K562 (cell line): Measurements from ENCODE around the gene GRIP1. TPM values are rescaled to one million over a fixed set of nuclear protein-coding genes. Genes with fewer than 3 reads are reported as not detected.
A peak's percentile ranks its signal among the peaks of the same experiment; 100 is the strongest.

Source experiments
- ATAC-seq: fragments of 200-7000 bp; cut with Tn5 transposase; 3 replicates; pipeline ENCODE4 v1.9.1; 2020; ENCODE audit warnings: moderate library complexity
- BruUV-seq: library from RNA; stranded (reverse); fragments of 400-500 nt; replicated peaks from 2 replicates; lab custom pipeline; 2021; lab: Mats Ljungman, UMichigan
- CTCF ChIA-PET: fragments of 300-600 bp; formaldehyde crosslinking; extraction: SDS; loops from one replicate; lab custom pipeline; 2021; ENCODE audit warnings: low intra/inter-chr PET ratio; lab: Yijun Ruan, JAX
- POLR2A ChIA-PET: fragments of 300-600, 350-650 bp; sonication (Branson Sonifier 250); formaldehyde crosslinking; extraction: SDS; loops from one replicate; lab custom pipeline; 2021; ENCODE audit warnings: antibody characterized with exemption, inconsistent platforms; lab: Yijun Ruan, JAX
- DNase-seq, 4 experiments: peaks; one replicate each; pipeline versions ENCODE4 v3.0.0 to v3.0.0-alpha.2; 2011 to 2018; ENCODE audit warnings: low spot score in 3 of 4, mixed read lengths in 3 of 4; ENCODE audit errors: extremely low read depth in 1 of 4
- FAIRE-seq: peaks from 2 replicates; lab custom pipeline; 2011; peaks lifted over from hg19 to GRCh38; lab: Jason Lieb, UNC
- H2AFZ ChIP-seq: 2 replicates; pipeline ENCODE4 v1.6.0; 2011; ENCODE audit warnings: low read depth, low read length, control low read depth, inconsistent platforms
- H3K27ac ChIP-seq: fragments of 200-600 bp; 3 replicates; pipeline ENCODE4 v1.8.0; 2011; ENCODE audit warnings: low read depth, mild to moderate bottlenecking, control low read depth, inconsistent platforms, low read length, moderate library complexity, mixed read lengths; ENCODE audit errors: extremely low read depth
- H3K27me3 ChIP-seq, 2 experiments: fragments of 300-600 bp in 1 of 2; 2 replicates in 1 of 2; 3 replicates in 1 of 2; pipeline versions ENCODE4 v1.6.0 to v1.8.0; 2011; ENCODE audit warnings: inconsistent platforms in 2 of 2, low read length in 2 of 2, mild to moderate bottlenecking in 1 of 2, mixed read lengths in 1 of 2, moderate library complexity in 1 of 2; ENCODE audit not compliant: control insufficient read depth in 2 of 2, insufficient read depth in 2 of 2
- H3K36me3 ChIP-seq: fragments of 300-600 bp; 3 replicates; pipeline ENCODE4 v1.8.0; 2011; ENCODE audit warnings: mild to moderate bottlenecking, low read length, inconsistent platforms; ENCODE audit not compliant: control insufficient read depth, insufficient read depth
- H3K4me1 ChIP-seq, 2 experiments: fragments of 200-600 bp in 1 of 2; replicated peaks in 1 of 2; 2 replicates in 1 of 2; 3 replicates in 1 of 2; pipeline versions ENCODE4 v1.5.1 to v1.8.0; 2011; ENCODE audit warnings: inconsistent platforms in 2 of 2, low read length in 2 of 2, mild to moderate bottlenecking in 1 of 2, mixed read lengths in 1 of 2, moderate library complexity in 1 of 2; ENCODE audit not compliant: control insufficient read depth in 2 of 2, insufficient read depth in 2 of 2
- H3K4me2 ChIP-seq: 2 replicates; pipeline ENCODE4 v1.6.1; 2011; ENCODE audit warnings: low read length, control low read depth, inconsistent platforms, mixed read lengths; ENCODE audit not compliant: insufficient read depth
- H3K4me3 ChIP-seq: fragments of 200-600 bp; sonication (generic), shearing (Covaris generic); 2 replicates; pipeline ENCODE4 v1.5.1; 2016; ENCODE audit warnings: control low read depth, inconsistent platforms
- H3K79me2 ChIP-seq: fragments of 200-600 bp; 3 replicates; pipeline ENCODE4 v1.8.0; 2011; ENCODE audit warnings: low read length, inconsistent platforms; ENCODE audit not compliant: control insufficient read depth, insufficient read depth
- H3K9ac ChIP-seq, 2 experiments: 2 replicates each; pipeline versions ENCODE4 v1.6.0 to v1.6.1; 2011; ENCODE audit warnings: low read depth in 2 of 2, low read length in 2 of 2, control low read depth in 1 of 2, inconsistent platforms in 1 of 2, mild to moderate bottlenecking in 1 of 2, mixed read lengths in 1 of 2; ENCODE audit not compliant: insufficient read depth in 1 of 2
- H3K9me1 ChIP-seq: one replicate; pipeline ENCODE4 v1.6.0; 2011; ENCODE audit warnings: inconsistent platforms, mild to moderate bottlenecking, low read length, moderate library complexity; ENCODE audit not compliant: control insufficient read depth, insufficient read depth
- H3K9me3 ChIP-seq: replicated peaks from 2 replicates; pipeline ENCODE4 v1.5.1; 2011; ENCODE audit warnings: low read depth, low read length, inconsistent platforms; ENCODE audit not compliant: control insufficient read depth, insufficient read depth
- H4K20me1 ChIP-seq: replicated peaks from 2 replicates; pipeline ENCODE4 v1.6.1; 2011; ENCODE audit warnings: low read length, inconsistent platforms, mixed read lengths; ENCODE audit not compliant: control insufficient read depth, insufficient read depth
- ATF1 ChIP-seq, 2 experiments: fragments of 450-650 bp in 1 of 2; IDR thresholded peaks; 2 replicates each; pipeline ENCODE4 v1.6.1; 2016; ENCODE audit warnings: missing compliant biosample characterization in 1 of 2, missing genetic modification characterization in 1 of 2
- CBFA2T3 ChIP-seq: fragments of 450-650 bp; IDR thresholded peaks from 2 replicates; pipeline ENCODE4 v1.6.1; 2017
- MAZ ChIP-seq, 2 experiments: fragments of 450-650 bp in 1 of 2; sonication (generic) in 1 of 2; formaldehyde crosslinking; IDR thresholded peaks in 1 of 2; conservative IDR thresholded peaks in 1 of 2; 2 replicates each; pipeline versions ENCODE4 v1.4.0 to v1.5.0; 2020; ENCODE audit warnings: mild to moderate bottlenecking in 1 of 2, missing genetic modification reagents in 1 of 2
- RNF219 ChIP-seq: fragments of 250-450 bp; sonication (Bioruptor Pico); IDR thresholded peaks from 2 replicates; pipeline ENCODE4 v1.5.0; 2022; ENCODE audit warnings: mild to moderate bottlenecking
- SLC30A9 ChIP-seq: fragments of 250-450 bp; sonication (Bioruptor Pico); IDR thresholded peaks from 2 replicates; pipeline ENCODE4 v1.8.0; 2022; ENCODE audit warnings: mild to moderate bottlenecking, moderate library complexity
- SMARCE1 ChIP-seq: fragments of 450-650 bp; IDR thresholded peaks from 2 replicates; pipeline ENCODE4 v1.7.1; 2016; ENCODE audit warnings: mild to moderate bottlenecking
- TAL1 ChIP-seq: fragments of 450-650 bp; IDR thresholded peaks from 2 replicates; pipeline ENCODE4 v1.6.1; 2016; ENCODE audit warnings: mild to moderate bottlenecking
- ZNF134 ChIP-seq: fragments of 250-450 bp; sonication (Bioruptor Pico); conservative IDR thresholded peaks from 2 replicates; pipeline ENCODE4 v1.4.0; 2020
- ZNF785 ChIP-seq: fragments of 250-450 bp; sonication (Bioruptor Pico); IDR thresholded peaks from 2 replicates; pipeline ENCODE4 v1.4.0; 2020; ENCODE audit warnings: mild to moderate bottlenecking
- WGBS: fragments of 100-300 bp; shearing (Covaris generic); methylation state at CpG from one replicate; pipeline ENCODE4 v1.1.6; 2016; ENCODE audit warnings: low coverage, mixed read lengths; ENCODE audit not compliant: insufficient coverage; ENCODE audit errors: missing lambda C conversion rate; 5-methylcytosine and 5-hydroxymethylcytosine counted together
- in situ Hi-C: fragments of 300-500 bp; cut with MboI; formaldehyde crosslinking; loops from 4 replicates; pipeline ENCODE4 v1.15.0; 2018; ENCODE audit warnings: inconsistent platforms, mixed read lengths
- intact Hi-C: fragments of 100-400 bp; cut with micrococcal nuclease; formaldehyde crosslinking; loops from 2 replicates; pipeline ENCODE4 v1.14.2; 2022
- polyA plus RNA-seq, 8 experiments: library from polyadenylated mRNA; depleted of rRNA in 4 of 8; stranded (reverse) in 5 of 8; unstranded in 3 of 8; fragments of >200 nt; fragmentation: Nextera tagmentation in 2 of 8; fragmentation: Illumina TruSeq in 1 of 8; extraction: Ambion mirVana in 2 of 8; extraction: Trizol in 1 of 8; gene quantifications; 2 replicates each; pipeline versions ENCODE4 v1.2.1 to v1.2.3, GENCODE V29; 2011 to 2014; ENCODE audit warnings: inconsistent platforms in 1 of 8, missing spikeins in 1 of 8
- total RNA-seq, 7 experiments: library from RNA; depleted of rRNA in 6 of 7; stranded (reverse); fragments of >200 nt in 6 of 7; fragmentation: Illumina TruSeq in 2 of 7; extraction: Trizol in 2 of 7; gene quantifications; 2 replicates each; pipeline versions ENCODE4 v1.2.1 to v1.2.3, GENCODE V29; 2011 to 2021; ENCODE audit warnings: low replicate concordance in 1 of 7
- TF ChIP-seq, protein P1 (sequence below): IDR thresholded peaks from 2 replicates; pipeline ENCODE4 v1.6.1; 2012; ENCODE audit warnings: low read depth, low read length, improper control_type of control experiment, borderline replicate concordance
- TF ChIP-seq, protein P2 (sequence below): fragments of 450-650 bp; IDR thresholded peaks from 2 replicates; pipeline ENCODE4 v1.6.1; 2016; ENCODE audit warnings: low read depth

The GRIP1 gene
- total and polyA plus RNA-seq, 9 of the 15 experiments (the other 6 are each of a cell fraction or from before 2014, with no cell fraction given) = 0.28 to 1.2 (median 0.45) TPM

DNA sequence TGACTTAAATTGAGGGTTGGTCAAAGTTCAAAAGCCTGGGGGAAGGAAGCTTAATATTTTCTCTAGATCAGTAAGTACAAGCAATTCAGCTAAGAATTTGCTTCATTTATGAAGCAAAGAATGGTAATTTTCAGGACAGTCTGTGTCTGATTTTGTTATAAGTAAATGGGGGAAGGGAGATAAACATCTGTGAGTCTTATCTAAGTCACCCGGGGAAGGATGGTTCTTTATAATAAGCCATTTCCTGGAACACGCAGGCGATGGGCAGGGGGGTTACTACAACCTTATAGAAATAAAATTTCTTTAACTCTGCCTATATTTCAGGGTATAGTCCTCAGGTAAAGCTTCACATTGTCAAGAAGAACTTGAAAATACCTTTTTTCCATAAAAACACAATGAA lies 333.7 kb downstream of the GRIP1 start:
- H3K4me2 ChIP-seq = no peak overlapping the region
- no peak overlapping the region for H3K4me3 ChIP-seq
- no peaks in the 10 kb centered on the region for H3K9me1 ChIP-seq
- no peak overlapping the region for H3K9ac ChIP-seq
- intact Hi-C loops = loop anchor here (5.0 kb wide), 1 partner anchor 73 kb away; no protein-coding TSS in a partner anchor
- peaks cover 0 to 7% of the 10 kb centered on the region in 2 experiments; a peak in 2 of 5 replicates for H3K4me1 ChIP-seq
- ATAC-seq = no peak
- H3K9me3 ChIP-seq = no peaks in the 10 kb centered on the region; the same call in 1 of the 2 replicates
- no peak overlapping the region for H2AFZ ChIP-seq
- no peaks in the 10 kb centered on the region for H3K79me2 ChIP-seq
- CTCF ChIA-PET = no interaction called here
- DNase-seq = peak in 1 of 4 experiments; percentile 21
- no peak for FAIRE-seq
- no peaks in the 10 kb centered on the region for H3K27me3 ChIP-seq
- peaks cover 4% of the 10 kb centered on the region; the same call in 1 of the 3 replicates for H3K36me3 ChIP-seq
- in situ Hi-C loops = no loop called here
- no TSS peak for BruUV-seq
- POLR2A ChIA-PET = interaction anchor here (0.7 kb wide), 1 partner anchor 8 kb away, joined by 3 read pairs; no protein-coding TSS in a partner anchor
- H3K27ac ChIP-seq = no peak overlapping the region
- 2% methylated on average over 3 of the region's 3 CpGs for WGBS
- H4K20me1 ChIP-seq = no peaks in the 10 kb centered on the region
- no peak for TF ChIP-seq SMARCE1
- TF ChIP-seq, protein P1, sequence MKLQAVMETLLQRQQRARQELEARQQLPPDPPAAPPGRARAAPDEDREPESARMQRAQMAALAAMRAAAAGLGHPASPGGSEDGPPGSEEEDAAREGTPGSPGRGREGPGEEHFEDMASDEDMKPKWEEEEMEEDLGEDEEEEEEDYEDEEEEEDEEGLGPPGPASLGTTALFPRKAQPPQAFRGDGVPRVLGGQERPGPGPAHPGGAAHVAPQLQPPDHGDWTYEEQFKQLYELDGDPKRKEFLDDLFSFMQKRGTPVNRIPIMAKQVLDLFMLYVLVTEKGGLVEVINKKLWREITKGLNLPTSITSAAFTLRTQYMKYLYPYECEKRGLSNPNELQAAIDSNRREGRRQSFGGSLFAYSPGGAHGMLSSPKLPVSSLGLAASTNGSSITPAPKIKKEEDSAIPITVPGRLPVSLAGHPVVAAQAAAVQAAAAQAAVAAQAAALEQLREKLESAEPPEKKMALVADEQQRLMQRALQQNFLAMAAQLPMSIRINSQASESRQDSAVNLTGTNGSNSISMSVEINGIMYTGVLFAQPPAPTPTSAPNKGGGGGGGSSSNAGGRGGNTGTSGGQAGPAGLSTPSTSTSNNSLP = no peak
- no peak for TF ChIP-seq MAZ (CRISPR knock-in tag; conservative IDR thresholded peaks at IDR 0.05 in 1 of 2, IDR thresholded peaks at IDR 0.05 in 1 of 2)
- TF ChIP-seq ATF1 (CRISPR knock-in tag; IDR thresholded peaks at IDR 0.05) = no peak
- TF ChIP-seq ATF1 (tag; IDR thresholded peaks at IDR 0.05) = no peak
- TF ChIP-seq RNF219 (CRISPR knock-in tag) = no peak
- TF ChIP-seq CBFA2T3 = peak; percentile 51
- TF ChIP-seq ZNF134 = no peak
- TF ChIP-seq, protein P2, sequence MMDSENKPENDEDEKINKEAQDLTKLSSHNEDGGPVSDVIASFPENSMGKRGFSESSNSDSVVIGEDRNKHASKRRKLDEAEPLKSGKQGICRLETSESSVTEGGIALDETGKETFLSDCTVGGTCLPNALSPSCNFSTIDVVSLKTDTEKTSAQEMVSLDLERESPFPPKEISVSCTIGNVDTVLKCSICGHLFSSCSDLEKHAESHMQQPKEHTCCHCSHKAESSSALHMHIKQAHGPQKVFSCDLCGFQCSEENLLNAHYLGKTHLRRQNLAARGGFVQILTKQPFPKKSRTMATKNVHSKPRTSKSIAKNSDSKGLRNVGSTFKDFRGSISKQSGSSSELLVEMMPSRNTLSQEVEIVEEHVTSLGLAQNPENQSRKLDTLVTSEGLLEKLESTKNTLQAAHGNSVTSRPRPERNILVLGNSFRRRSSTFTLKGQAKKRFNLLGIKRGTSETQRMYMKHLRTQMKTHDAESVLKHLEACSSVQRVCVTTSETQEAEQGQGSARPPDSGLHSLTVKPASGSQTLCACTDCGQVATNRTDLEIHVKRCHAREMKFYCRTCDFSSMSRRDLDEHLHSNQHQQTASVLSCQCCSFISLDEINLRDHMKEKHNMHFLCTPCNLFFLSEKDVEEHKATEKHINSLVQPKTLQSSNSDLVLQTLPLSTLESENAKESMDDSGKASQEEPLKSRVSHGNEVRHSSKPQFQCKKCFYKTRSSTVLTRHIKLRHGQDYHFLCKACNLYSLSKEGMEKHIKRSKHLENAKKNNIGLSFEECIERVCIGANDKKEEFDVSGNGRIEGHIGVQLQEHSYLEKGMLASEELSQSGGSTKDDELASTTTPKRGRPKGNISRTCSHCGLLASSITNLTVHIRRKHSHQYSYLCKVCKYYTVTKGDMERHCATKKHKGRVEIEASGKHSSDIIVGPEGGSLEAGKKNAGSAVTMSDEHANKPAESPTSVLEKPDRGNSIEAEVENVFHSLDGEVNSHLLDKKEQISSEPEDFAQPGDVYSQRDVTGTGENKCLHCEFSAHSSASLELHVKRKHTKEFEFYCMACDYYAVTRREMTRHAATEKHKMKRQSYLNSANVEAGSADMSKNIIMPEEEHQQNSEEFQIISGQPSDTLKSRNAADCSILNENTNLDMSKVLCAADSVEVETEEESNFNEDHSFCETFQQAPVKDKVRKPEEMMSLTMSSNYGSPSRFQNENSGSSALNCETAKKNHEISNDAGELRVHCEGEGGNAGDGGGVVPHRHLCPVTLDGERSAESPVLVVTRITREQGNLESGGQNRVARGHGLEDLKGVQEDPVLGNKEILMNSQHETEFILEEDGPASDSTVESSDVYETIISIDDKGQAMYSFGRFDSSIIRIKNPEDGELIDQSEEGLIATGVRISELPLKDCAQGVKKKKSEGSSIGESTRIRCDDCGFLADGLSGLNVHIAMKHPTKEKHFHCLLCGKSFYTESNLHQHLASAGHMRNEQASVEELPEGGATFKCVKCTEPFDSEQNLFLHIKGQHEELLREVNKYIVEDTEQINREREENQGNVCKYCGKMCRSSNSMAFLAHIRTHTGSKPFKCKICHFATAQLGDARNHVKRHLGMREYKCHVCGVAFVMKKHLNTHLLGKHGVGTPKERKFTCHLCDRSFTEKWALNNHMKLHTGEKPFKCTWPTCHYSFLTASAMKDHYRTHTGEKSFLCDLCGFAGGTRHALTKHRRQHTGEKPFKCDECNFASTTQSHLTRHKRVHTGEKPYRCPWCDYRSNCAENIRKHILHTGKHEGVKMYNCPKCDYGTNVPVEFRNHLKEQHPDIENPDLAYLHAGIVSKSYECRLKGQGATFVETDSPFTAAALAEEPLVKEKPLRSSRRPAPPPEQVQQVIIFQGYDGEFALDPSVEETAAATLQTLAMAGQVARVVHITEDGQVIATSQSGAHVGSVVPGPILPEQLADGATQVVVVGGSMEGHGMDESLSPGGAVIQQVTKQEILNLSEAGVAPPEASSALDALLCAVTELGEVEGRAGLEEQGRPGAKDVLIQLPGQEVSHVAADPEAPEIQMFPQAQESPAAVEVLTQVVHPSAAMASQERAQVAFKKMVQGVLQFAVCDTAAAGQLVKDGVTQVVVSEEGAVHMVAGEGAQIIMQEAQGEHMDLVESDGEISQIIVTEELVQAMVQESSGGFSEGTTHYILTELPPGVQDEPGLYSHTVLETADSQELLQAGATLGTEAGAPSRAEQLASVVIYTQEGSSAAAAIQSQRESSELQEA = no peak
- TF ChIP-seq SLC30A9 = no peak
- TF ChIP-seq ZNF785 = no peak
- TF ChIP-seq TAL1 = peak; percentile 15; the same call in 1 of the 2 replicates
